Measurements from ENCODE around the gene FAM149A.
A peak's percentile ranks its signal among the peaks of the same experiment; 100 is the strongest.

Gene FAM149A

GRCh38 chr4:186189656-186190055 is 85.2 kb downstream of the FAM149A start:
- Histone ChIP-seq H4K12ac (ENCODE audit: low read depth, low read length) (no peak overlapping the region), H3K18ac (ENCODE audit: low read length) (no peak overlapping the region), H3K79me2 (ENCODE audit: control insufficient read depth, insufficient read depth, low read length, poor library complexity) (peaks cover 3% of the 10 kb centered on the region), H2AFZ (ENCODE audit: insufficient read depth, low read length, poor library complexity) (no peak overlapping the region), H3K27me3 (ENCODE audit: insufficient read depth, low read length) (peaks cover 6% of the 10 kb centered on the region), H3K4me3 (ENCODE audit: low read depth, low read length) (no peak overlapping the region), H3K36me3 (ENCODE audit: control insufficient read depth in 1 of 2, insufficient read depth in 2 of 2, low read length in 2 of 2) (no peaks in the 10 kb centered on the region), H3K4ac (ENCODE audit: low read depth, low read length) (no peak overlapping the region), H3K27ac (ENCODE audit: low read depth, low read length) (no peak overlapping the region), H3K4me1 (ENCODE audit: control insufficient read depth in 1 of 2, insufficient read depth in 2 of 2, low read length in 2 of 2) (no peaks in the 10 kb centered on the region), H4K8ac (ENCODE audit: low read depth, low read length) (no peak overlapping the region), H2BK12ac (ENCODE audit: low read length) (no peak overlapping the region), H3K14ac (ENCODE audit: low read length) (no peak overlapping the region), H3K9me3 (ENCODE audit: insufficient read depth, low read depth, low read length) (no peaks in the 10 kb centered on the region), H3K23ac (ENCODE audit: low read length) (no peak overlapping the region), H3K4me2 (ENCODE audit: low read length) (no peak overlapping the region), H3K9ac (ENCODE audit: low read length) (no peak overlapping the region), H3K79me1 (ENCODE audit: low read length) (peaks cover 10% of the 10 kb centered on the region), H4K91ac (ENCODE audit: low read depth, low read length) (no peak overlapping the region), H2AK5ac (ENCODE audit: low read length) (no peak overlapping the region), H2BK5ac (ENCODE audit: low read depth, low read length, poor library complexity) (no peak overlapping the region), H2BK120ac (ENCODE audit: insufficient read depth, low read length, poor library complexity) (no peak overlapping the region)
- no CpG with 5 or more reads among the region's 4 CpGs for WGBS (ENCODE audit: extremely low coverage, insufficient coverage, insufficient read length)
- DNase-seq, result no peak

GRCh38 chr4:186190581-186191199 is 86.2 kb downstream of the FAM149A start:
- Histone ChIP-seq H3K4me1 (ENCODE audit: control insufficient read depth in 1 of 2, insufficient read depth in 2 of 2, low read length in 2 of 2) (no peaks in the 10 kb centered on the region), H3K4ac (ENCODE audit: low read depth, low read length) (peak overlapping the region; percentile 24), H4K91ac (ENCODE audit: low read depth, low read length) (peak overlapping the region; percentile 67), H3K4me3 (ENCODE audit: low read depth, low read length) (peak overlapping the region; percentile 86), H3K18ac (ENCODE audit: low read length) (peak overlapping the region; percentile 75), H3K4me2 (ENCODE audit: low read length) (peak overlapping the region; percentile 86), H3K9ac (ENCODE audit: low read length) (no peak overlapping the region), H2BK12ac (ENCODE audit: low read length) (no peak overlapping the region), H4K8ac (ENCODE audit: low read depth, low read length) (peak overlapping the region; percentile 79), H2BK120ac (ENCODE audit: insufficient read depth, low read length, poor library complexity) (no peak overlapping the region), H3K27me3 (ENCODE audit: insufficient read depth, low read length) (peaks cover 6% of the 10 kb centered on the region), H3K36me3 (ENCODE audit: control insufficient read depth in 1 of 2, insufficient read depth in 2 of 2, low read length in 2 of 2) (no peaks in the 10 kb centered on the region), H2AK5ac (ENCODE audit: low read length) (no peak overlapping the region), H2AFZ (ENCODE audit: insufficient read depth, low read length, poor library complexity) (peak overlapping the region; percentile 97), H4K12ac (ENCODE audit: low read depth, low read length) (peak overlapping the region; percentile 83), H2BK5ac (ENCODE audit: low read depth, low read length, poor library complexity) (peak overlapping the region; percentile 1), H3K23ac (ENCODE audit: low read length) (no peak overlapping the region), H3K14ac (ENCODE audit: low read length) (peak overlapping the region; percentile 82), H3K79me2 (ENCODE audit: control insufficient read depth, insufficient read depth, low read length, poor library complexity) (peaks cover 3% of the 10 kb centered on the region), H3K9me3 (ENCODE audit: insufficient read depth, low read depth, low read length) (no peaks in the 10 kb centered on the region), H3K27ac (ENCODE audit: low read depth, low read length) (peak overlapping the region; percentile 22), H3K79me1 (ENCODE audit: low read length) (peaks cover 10% of the 10 kb centered on the region)
- peak in 1 of 2 donors; percentile 21 for DNase-seq
- no CpG with 5 or more reads among the region's 34 CpGs for WGBS (ENCODE audit: extremely low coverage, insufficient coverage, insufficient read length)

- Histone ChIP-seq H2AK5ac (ENCODE audit: low read length) (no peak within 1 kb of the TSS), H3K4me1 (ENCODE audit: control insufficient read depth in 1 of 2, insufficient read depth in 2 of 2, low read length in 2 of 2) (no peaks in the 10 kb centered on the region), H3K4ac (ENCODE audit: low read depth, low read length) (peak within 1 kb of the TSS; percentile 24), H4K91ac (ENCODE audit: low read depth, low read length) (peak within 1 kb of the TSS; percentile 67), H3K4me2 (ENCODE audit: low read length) (peak within 1 kb of the TSS; percentile 86), H2BK12ac (ENCODE audit: low read length) (no peak within 1 kb of the TSS), H4K8ac (ENCODE audit: low read depth, low read length) (peak within 1 kb of the TSS; percentile 79), H4K12ac (ENCODE audit: low read depth, low read length) (peak within 1 kb of the TSS; percentile 83), H3K36me3 (ENCODE audit: control insufficient read depth in 1 of 2, insufficient read depth in 2 of 2, low read length in 2 of 2) (no peaks in the 10 kb centered on the region), H3K79me2 (ENCODE audit: control insufficient read depth, insufficient read depth, low read length, poor library complexity) (peaks cover 3% of the 10 kb centered on the region), H3K27ac (ENCODE audit: low read depth, low read length) (peak within 1 kb of the TSS; percentile 22), H3K4me3 (ENCODE audit: low read depth, low read length) (peak within 1 kb of the TSS; percentile 86), H3K18ac (ENCODE audit: low read length) (peak within 1 kb of the TSS; percentile 75), H3K23ac (ENCODE audit: low read length) (no peak within 1 kb of the TSS), H2BK5ac (ENCODE audit: low read depth, low read length, poor library complexity) (peak within 1 kb of the TSS; percentile 1), H2AFZ (ENCODE audit: insufficient read depth, low read length, poor library complexity) (peak within 1 kb of the TSS; percentile 97), H3K9me3 (ENCODE audit: insufficient read depth, low read depth, low read length) (no peaks in the 10 kb centered on the region), H2BK120ac (ENCODE audit: insufficient read depth, low read length, poor library complexity) (peak within 1 kb of the TSS; percentile 68), H3K79me1 (ENCODE audit: low read length) (peaks cover 10% of the 10 kb centered on the region), H3K9ac (ENCODE audit: low read length) (peak within 1 kb of the TSS; percentile 71), H3K14ac (ENCODE audit: low read length) (peak within 1 kb of the TSS; percentile 82), H3K27me3 (ENCODE audit: insufficient read depth, low read length) (peaks cover 6% of the 10 kb centered on the region)
- no CpG with 5 or more reads among the region's 107 CpGs for WGBS (ENCODE audit: extremely low coverage, insufficient coverage, insufficient read length)
- DNase-seq, result peak; percentile 69 to 90
Measured at GRCh38 chr4:186191200-186192065, 86.9 kb downstream of the FAM149A start, which contains the start of gene CYP4V2. Gene CYP4V2, plus strand, starts transcription at chr4:186191567. Its CDS starts 257 bp downstream, at chr4:186191824.

- no peaks in the 10 kb centered on the region for H3K9me3 ChIP-seq (ENCODE audit: insufficient read depth, low read depth, low read length)
- no peaks in the 10 kb centered on the region for H3K4me1 ChIP-seq (ENCODE audit: control insufficient read depth in 1 of 2, insufficient read depth in 2 of 2, low read length in 2 of 2)
- no peak overlapping the region for H3K14ac ChIP-seq (ENCODE audit: low read length)
- H3K23ac ChIP-seq (ENCODE audit: low read length), result no peak overlapping the region
- no peak overlapping the region for H3K18ac ChIP-seq (ENCODE audit: low read length)
- peak overlapping the region; percentile 97 for H2AFZ ChIP-seq (ENCODE audit: insufficient read depth, low read length, poor library complexity)
- peaks cover 3% of the 10 kb centered on the region for H3K79me2 ChIP-seq (ENCODE audit: control insufficient read depth, insufficient read depth, low read length, poor library complexity)
- no peak overlapping the region for H2AK5ac ChIP-seq (ENCODE audit: low read length)
- peak overlapping the region; percentile 79 for H4K8ac ChIP-seq (ENCODE audit: low read depth, low read length)
- H2BK5ac ChIP-seq (ENCODE audit: low read depth, low read length, poor library complexity), result no peak overlapping the region
- no peak overlapping the region for H2BK12ac ChIP-seq (ENCODE audit: low read length)
- no peak overlapping the region for H3K27ac ChIP-seq (ENCODE audit: low read depth, low read length)
- H3K27me3 ChIP-seq (ENCODE audit: insufficient read depth, low read length), result peaks cover 6% of the 10 kb centered on the region
- peak overlapping the region; percentile 65 for H4K91ac ChIP-seq (ENCODE audit: low read depth, low read length)
- H3K36me3 ChIP-seq (ENCODE audit: control insufficient read depth in 1 of 2, insufficient read depth in 2 of 2, low read length in 2 of 2), result no peaks in the 10 kb centered on the region
- no peak overlapping the region for H4K12ac ChIP-seq (ENCODE audit: low read depth, low read length)
- peak overlapping the region; percentile 86 for H3K4me2 ChIP-seq (ENCODE audit: low read length)
- peak overlapping the region; percentile 86 for H3K4me3 ChIP-seq (ENCODE audit: low read depth, low read length)
- no peak overlapping the region for H3K4ac ChIP-seq (ENCODE audit: low read depth, low read length)
- no peak overlapping the region for H2BK120ac ChIP-seq (ENCODE audit: insufficient read depth, low read length, poor library complexity)
- WGBS (ENCODE audit: extremely low coverage, insufficient coverage, insufficient read length), result no CpG with 5 or more reads among the region's 22 CpGs
- DNase-seq, result peak; percentile 28 to 44
- peaks cover 10% of the 10 kb centered on the region for H3K79me1 ChIP-seq (ENCODE audit: low read length)
- no peak overlapping the region for H3K9ac ChIP-seq (ENCODE audit: low read length)
Measured at GRCh38 chr4:186192066-186192612, 87.6 kb downstream of the FAM149A start.

Data from trophoblast cell (in vitro differentiated cells and primary cell).